Kidney (tissue), 14 donors: Measurements from ENCODE around the gene TIGD3. TPM values are rescaled to one million over a fixed set of nuclear protein-coding genes. Genes with fewer than 3 reads are reported as not detected.

ENCODE experiments used
- DNase-seq, 5 donors: peaks; one replicate each; pipeline ENCODE4 v3.0.0-alpha.2; 2013 to 2020
- FAIRE-seq: peaks from 2 replicates; lab custom pipeline; 2012; peaks lifted over from hg19 to GRCh38; lab: Jason Lieb, UNC
- H3K27ac ChIP-seq, 2 donors: one replicate each; pipeline ENCODE4 v1.7.0; 2013; ENCODE audit warnings: low read depth in 2 of 2, low read length in 2 of 2, inconsistent platforms in 1 of 2
- H3K27me3 ChIP-seq: one replicate; pipeline ENCODE4 v1.7.1; 2013; ENCODE audit warnings: low read length, inconsistent platforms; ENCODE audit not compliant: control insufficient read depth, insufficient read depth
- H3K36me3 ChIP-seq, 3 donors: one replicate each; pipeline versions ENCODE4 v1.7.0 to v1.7.1; 2013; ENCODE audit warnings: low read length in 3 of 3, control low read depth in 1 of 3, inconsistent platforms in 1 of 3; ENCODE audit not compliant: insufficient read depth in 3 of 3, control insufficient read depth in 2 of 3
- H3K4me1 ChIP-seq, 3 donors: one replicate each; pipeline versions ENCODE4 v1.7.0 to v1.7.1; 2013; ENCODE audit warnings: low read length in 3 of 3, inconsistent platforms in 1 of 3, low read depth in 1 of 3; ENCODE audit not compliant: control insufficient read depth in 2 of 3, insufficient read depth in 2 of 3
- H3K4me3 ChIP-seq, 3 donors: one replicate each; pipeline versions ENCODE4 v1.7.0 to v1.8.1; 2013; ENCODE audit warnings: low read length in 3 of 3, control low read depth in 1 of 3, inconsistent platforms in 1 of 3
- H3K9ac ChIP-seq, 3 donors: one replicate each; pipeline versions ENCODE4 v1.7.0 to v1.7.1; 2013; ENCODE audit warnings: low read length in 3 of 3, control low read depth in 1 of 3, inconsistent platforms in 1 of 3
- H3K9me3 ChIP-seq, 3 donors: one replicate each; pipeline versions ENCODE4 v1.7.0 to v1.7.1; 2013; ENCODE audit warnings: low read length in 3 of 3, control low read depth in 1 of 3, inconsistent platforms in 1 of 3; ENCODE audit not compliant: control insufficient read depth in 2 of 3, insufficient read depth in 1 of 3
- intact Hi-C: fragments of 100-400 bp; cut with DNase I; formaldehyde crosslinking; loops from one replicate; pipeline ENCODE4 v1.11.1; 2022
- polyA plus RNA-seq: library from polyadenylated mRNA; stranded (reverse); fragments of 350-450 nt; fragmentation: Illumina TruSeq; extraction: RNeasy Lipid Tissue Mini Kit (QIAGEN cat#74804); gene quantifications from one replicate; pipeline ENCODE4 v1.2.3, GENCODE V29; 2014; ENCODE audit warnings: low read depth, low replicate concordance; ENCODE audit not compliant: insufficient read depth
- total RNA-seq: library from RNA; stranded (reverse); fragmentation: NEBNext Ultra II Directional; extraction: Animal tissue kit (Norgen Biotek cat#: 25700); gene quantifications from one replicate; pipeline ENCODE4 v1.2.1, GENCODE V29; 2021
- TF ChIP-seq, protein P1 (sequence below): IDR thresholded peaks from 3 replicates; pipeline ENCODE4 v1.5.1; 2012; ENCODE audit warnings: mild to moderate bottlenecking, moderate library complexity, borderline replicate concordance; ENCODE audit not compliant: insufficient read depth; ENCODE audit errors: extremely low read depth
- donor health status: control.
- donor health status: control.
- donor health status: control.
- donor health status: control.
- donor health status: control.
- donor health status: DM: yes; HTN: yes; CAD: no.
- donor health status: Normal renal cell carcinoma (clear cell type).

TIGD3 gene
- total and polyA plus RNA-seq, 2 donors from 2014 or later: 0.19 to 0.95 TPM

DNA sequence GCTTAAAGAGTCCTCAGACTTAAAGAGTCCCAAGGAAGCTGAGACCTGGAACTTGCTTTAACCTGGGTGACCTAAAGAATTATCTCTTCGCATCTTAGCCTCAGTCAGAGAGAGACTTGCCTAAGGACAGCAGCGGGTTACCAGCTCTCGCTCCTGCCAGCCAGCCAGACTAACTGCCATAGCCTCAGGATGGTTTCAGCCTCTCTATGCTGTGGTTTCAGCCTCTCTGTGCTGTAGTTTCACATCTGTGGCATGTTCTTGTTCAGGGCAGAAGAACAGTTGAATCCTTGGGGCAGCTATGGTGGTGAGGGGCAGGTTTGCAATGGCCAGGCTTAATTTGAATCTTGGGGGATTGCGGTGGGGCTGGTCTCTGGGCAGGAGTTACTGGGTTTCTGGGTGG, 34.2 kb downstream of the TIGD3 start:
- DNase-seq (no peak), FAIRE-seq (no peak)
- Histone ChIP-seq H3K27me3 (no peaks in the 10 kb centered on the region), H3K4me1 (peaks cover 0 to 45% (median 21%) of the 10 kb centered on the region in 3 donors), H3K4me3 (no peak overlapping the region), H3K36me3 (peaks cover 0 to 3% (median 2%) of the 10 kb centered on the region in 3 donors), H3K27ac (no peak overlapping the region), H3K9me3 (no peaks in the 10 kb centered on the region), H3K9ac (peak overlapping the region in 1 of 3 donors; percentile 38)
- intact Hi-C loops: no loop called here
- TF ChIP-seq, protein P1, sequence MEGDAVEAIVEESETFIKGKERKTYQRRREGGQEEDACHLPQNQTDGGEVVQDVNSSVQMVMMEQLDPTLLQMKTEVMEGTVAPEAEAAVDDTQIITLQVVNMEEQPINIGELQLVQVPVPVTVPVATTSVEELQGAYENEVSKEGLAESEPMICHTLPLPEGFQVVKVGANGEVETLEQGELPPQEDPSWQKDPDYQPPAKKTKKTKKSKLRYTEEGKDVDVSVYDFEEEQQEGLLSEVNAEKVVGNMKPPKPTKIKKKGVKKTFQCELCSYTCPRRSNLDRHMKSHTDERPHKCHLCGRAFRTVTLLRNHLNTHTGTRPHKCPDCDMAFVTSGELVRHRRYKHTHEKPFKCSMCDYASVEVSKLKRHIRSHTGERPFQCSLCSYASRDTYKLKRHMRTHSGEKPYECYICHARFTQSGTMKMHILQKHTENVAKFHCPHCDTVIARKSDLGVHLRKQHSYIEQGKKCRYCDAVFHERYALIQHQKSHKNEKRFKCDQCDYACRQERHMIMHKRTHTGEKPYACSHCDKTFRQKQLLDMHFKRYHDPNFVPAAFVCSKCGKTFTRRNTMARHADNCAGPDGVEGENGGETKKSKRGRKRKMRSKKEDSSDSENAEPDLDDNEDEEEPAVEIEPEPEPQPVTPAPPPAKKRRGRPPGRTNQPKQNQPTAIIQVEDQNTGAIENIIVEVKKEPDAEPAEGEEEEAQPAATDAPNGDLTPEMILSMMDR: no peak

DNA sequence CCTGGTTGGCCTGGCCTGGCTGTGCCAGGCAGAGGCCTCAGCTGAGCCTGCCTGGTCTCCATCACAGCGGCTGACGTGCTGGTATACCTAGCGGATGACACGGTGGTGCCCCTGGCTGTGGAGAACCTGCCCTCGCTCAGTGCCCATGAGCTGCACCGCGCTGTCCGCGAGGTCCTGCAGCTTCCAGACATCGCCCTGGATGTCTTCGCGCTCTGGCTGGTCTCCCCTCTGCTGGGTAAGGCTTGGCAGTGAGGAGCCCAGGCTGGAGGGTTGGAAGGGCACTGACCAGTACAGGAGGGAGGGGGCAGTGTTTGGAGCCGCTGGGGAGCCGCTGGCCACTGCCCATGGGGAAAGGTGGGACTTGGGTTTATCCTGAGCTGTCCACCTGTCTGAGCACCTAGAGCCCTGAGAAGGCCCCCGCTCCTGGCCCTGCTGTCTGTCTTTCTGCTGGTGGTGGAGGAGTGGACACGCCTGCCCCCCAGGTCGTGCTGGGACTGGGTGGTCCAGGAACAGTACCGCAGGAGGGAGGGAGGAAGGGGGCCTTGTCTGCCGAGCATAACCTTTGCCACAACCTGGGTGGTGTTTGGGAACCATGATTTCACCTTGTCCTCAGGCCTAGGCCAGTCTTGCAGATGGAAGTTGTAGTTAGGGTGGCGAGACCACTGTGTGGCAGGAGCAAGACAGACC, 34.9 kb downstream of the TIGD3 start:
- FAIRE-seq: no peak
- Histone ChIP-seq H3K27me3 (no peaks in the 10 kb centered on the region), H3K4me1 (peaks cover 0 to 42% (median 21%) of the 10 kb centered on the region in 3 donors), H3K27ac (peak overlapping the region in 1 of 2 donors; percentile 76), H3K4me3 (no peak overlapping the region), H3K9me3 (no peaks in the 10 kb centered on the region), H3K36me3 (peaks cover 0 to 3% (median 2%) of the 10 kb centered on the region in 3 donors), H3K9ac (no peak overlapping the region)
- TF ChIP-seq, protein P1: no peak
- intact Hi-C loops: no loop called here
- DNase-seq: peak in 3 of 5 donors; percentile 27 to 71 (median 45)

DNA sequence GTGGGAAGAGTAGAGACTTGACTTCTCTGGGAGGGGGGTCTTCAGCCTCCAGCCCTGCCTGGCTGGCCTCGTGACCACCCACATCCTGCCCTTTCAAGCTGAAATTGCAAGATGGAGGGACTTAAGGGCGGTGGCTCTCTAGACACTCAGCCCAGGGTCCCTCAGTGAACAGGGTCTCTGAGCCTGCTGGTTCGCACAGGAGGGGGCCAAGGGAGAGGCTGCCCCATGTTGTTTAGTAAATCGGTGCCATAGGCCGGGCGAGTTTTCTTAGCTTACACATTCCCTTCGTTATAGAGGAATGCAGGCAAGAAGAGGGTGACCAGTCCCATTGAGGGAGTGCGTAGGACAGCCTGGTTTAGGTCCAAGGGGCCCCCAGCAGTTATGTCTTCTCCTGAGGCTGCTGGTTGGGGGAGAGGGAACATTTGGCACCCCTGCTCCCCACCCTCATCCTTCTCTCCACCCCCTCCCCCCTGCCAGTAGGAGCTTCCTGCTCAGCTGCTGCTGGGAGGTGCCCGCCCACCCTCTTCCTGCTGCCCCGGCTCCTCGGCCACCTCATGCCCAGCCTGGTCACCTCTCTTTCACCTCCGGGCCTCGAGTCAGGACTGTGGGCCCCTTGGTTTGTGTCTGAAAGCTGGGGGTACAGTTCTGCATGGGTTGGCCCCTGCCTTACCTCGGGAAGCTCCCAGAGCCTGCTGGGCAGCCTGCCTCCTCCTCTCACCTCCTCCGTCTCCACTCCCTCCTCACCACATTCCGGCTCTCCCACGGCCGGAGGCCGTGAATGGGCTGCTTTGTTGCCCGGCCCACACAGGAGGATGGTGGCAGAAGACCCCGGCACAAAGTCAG, 35.8 kb downstream of the TIGD3 start:
- DNase-seq (peak in 4 of 5 donors; percentile 28 to 80 (median 62)), FAIRE-seq (no peak)
- H3K4me1 ChIP-seq: peaks cover 0 to 33% (median 16%) of the 10 kb centered on the region in 3 donors
- peak overlapping the region in 1 of 3 donors; percentile 19 for H3K9ac ChIP-seq
- peak overlapping the region in 1 of 3 donors; percentile 43 for H3K4me3 ChIP-seq
- peak overlapping the region; percentile 65 to 76 for H3K27ac ChIP-seq
- no peaks in the 10 kb centered on the region for H3K9me3 ChIP-seq
- H3K36me3 ChIP-seq: peaks cover 0 to 3% (median 2%) of the 10 kb centered on the region in 3 donors
- TF ChIP-seq, protein P1: no peak
- intact Hi-C loops: no loop called here
- H3K27me3 ChIP-seq: no peaks in the 10 kb centered on the region
